PC-9 (cell line): ENCODE measurements around the gene ITGB4. TPM values are rescaled to one million over a fixed set of nuclear protein-coding genes. Genes with fewer than 3 reads are reported as not detected.

Experiments
- BruUV-seq: library from RNA; stranded (reverse); fragments of 400-500 nt; replicated peaks from 2 replicates; lab custom pipeline; 2021; lab: Mats Ljungman, UMichigan
- CTCF ChIA-PET: fragments of 300-600 bp; sonication (Branson Sonifier 250); formaldehyde crosslinking; loops from one replicate; lab custom pipeline; 2022; ENCODE audit warnings: antibody characterized with exemption; lab: Charles Lee
- POLR2A ChIA-PET: fragments of 300-600 bp; sonication (Branson Sonifier 250); formaldehyde crosslinking; loops from one replicate; lab custom pipeline; 2022; ENCODE audit warnings: antibody characterized with exemption; ENCODE audit not compliant: unreplicated experiment; lab: Charles Lee
- DNase-seq, 2 experiments: peaks; one replicate each; pipeline versions ENCODE4 v3.0.0 to v3.0.0-alpha.2; 2015 to 2022; ENCODE audit warnings: mixed read lengths in 1 of 2
- H2AFZ ChIP-seq: fragments of 200-600 bp; sonication (generic); 2 replicates; pipeline ENCODE4 v1.8.1; 2017; ENCODE audit warnings: antibody characterized with exemption
- H3F3A ChIP-seq: fragments of 200-600 bp; sonication (generic); 2 replicates; pipeline ENCODE4 v1.8.1; 2017; ENCODE audit warnings: antibody characterized with exemption, mild to moderate bottlenecking, low read depth; ENCODE audit not compliant: insufficient read depth
- H3K27ac ChIP-seq: fragments of 200-600 bp; sonication (generic); 2 replicates; pipeline ENCODE4 v1.6.1; 2016; ENCODE audit warnings: mixed run types
- H3K27me3 ChIP-seq: fragments of 200-600 bp; sonication (generic); 2 replicates; pipeline ENCODE4 v1.6.1; 2016; ENCODE audit warnings: low read depth, mixed run types; ENCODE audit not compliant: insufficient read depth
- H3K36me3 ChIP-seq: fragments of 200-600 bp; sonication (generic); 2 replicates; pipeline ENCODE4 v1.6.1; 2016; ENCODE audit warnings: low read depth, mixed run types
- H3K4me1 ChIP-seq: fragments of 200-600 bp; sonication (generic); replicated peaks from 2 replicates; pipeline ENCODE4 v1.6.1; 2016; ENCODE audit warnings: mixed run types; ENCODE audit not compliant: insufficient read depth
- H3K4me2 ChIP-seq: fragments of 200-600 bp; sonication (generic); 2 replicates; pipeline ENCODE4 v1.6.1; 2017; ENCODE audit warnings: mixed run types
- H3K4me3 ChIP-seq: fragments of 200-600 bp; sonication (generic); 2 replicates; pipeline ENCODE4 v1.6.1; 2016; ENCODE audit warnings: mixed run types
- H3K79me2 ChIP-seq: fragments of 200-600 bp; sonication (generic); 2 replicates; pipeline ENCODE4 v1.6.1; 2017; ENCODE audit warnings: low read depth, mixed run types
- H3K9me2 ChIP-seq: fragments of 200-600 bp; sonication (generic); 2 replicates; pipeline ENCODE4 v1.8.1; 2017; ENCODE audit warnings: mild to moderate bottlenecking; ENCODE audit not compliant: insufficient read depth
- H3K9me3 ChIP-seq: fragments of 200-600 bp; sonication (generic); 2 replicates; pipeline ENCODE4 v1.8.1; 2016; ENCODE audit warnings: low read depth; ENCODE audit not compliant: insufficient read depth
- H4K20me1 ChIP-seq: fragments of 200-600 bp; sonication (generic); 2 replicates; pipeline ENCODE4 v1.8.1; 2017; ENCODE audit not compliant: insufficient read depth
- CTCF ChIP-seq: fragments of 200-600 bp; sonication (generic); conservative IDR thresholded peaks from 2 replicates; pipeline ENCODE4 v1.6.1; 2017; ENCODE audit warnings: mixed run types, antibody characterized with exemption, mild to moderate bottlenecking, moderate library complexity
- EZH2 ChIP-seq: fragments of 200-600 bp; sonication (generic); IDR thresholded peaks from 2 replicates; pipeline ENCODE4 v1.8.0; 2017; ENCODE audit warnings: antibody characterized with exemption, low read depth
- intact Hi-C: fragments of 100-400 bp; cut with micrococcal nuclease; formaldehyde crosslinking; loops from one replicate; pipeline ENCODE4 v1.10.0; 2022; ENCODE audit not compliant: unreplicated experiment
- total RNA-seq: library from RNA; stranded (reverse); gene quantifications from 2 replicates; pipeline ENCODE4 v1.2.3, GENCODE V29; 2021

Gene ITGB4
- total RNA-seq, 1 experiment from 2014 or later = 461 TPM

GRCh38 chr17:75738218-75738802, 17.1 kb downstream of the ITGB4 start:
- BruUV-seq = no TSS peak
- no peak overlapping the region for H3K4me3 ChIP-seq
- no peaks in the 10 kb centered on the region for H3K27me3 ChIP-seq
- no peak for TF ChIP-seq EZH2
- no peak for TF ChIP-seq CTCF
- H2AFZ ChIP-seq = no peak overlapping the region
- CTCF ChIA-PET = interaction anchor here (0.6 to 1.1 kb wide), 4 partner anchors 8 to 313 kb away, joined by 3 to 4 read pairs (median 4); no protein-coding TSS in a partner anchor
- no peak overlapping the region for H3K4me2 ChIP-seq
- no peaks in the 10 kb centered on the region for H3K9me3 ChIP-seq
- peaks cover 5% of the 10 kb centered on the region for H4K20me1 ChIP-seq
- intact Hi-C loops = no loop called here
- no peak for DNase-seq
- no peaks in the 10 kb centered on the region for H3K9me2 ChIP-seq
- H3K36me3 ChIP-seq = 0 out of 2 replicates have a peak, but pooled peaks cover 4% of the 10 kb centered on the region
- H3K79me2 ChIP-seq = no peaks in the 10 kb centered on the region
- no peak overlapping the region for H3K27ac ChIP-seq
- POLR2A ChIA-PET = interaction anchor here (0.6 kb wide), 2 partner anchors 24 to 1062 kb away, joined by 5 to 19 read pairs; no protein-coding TSS in a partner anchor
- H3F3A ChIP-seq = peaks cover 17% of the 10 kb centered on the region
- H3K4me1 ChIP-seq = no peaks in the 10 kb centered on the region

GRCh38 chr17:75739174-75739573, 17.9 kb downstream of the ITGB4 start:
- no peaks in the 10 kb centered on the region for H3K4me1 ChIP-seq
- no peak overlapping the region for H3K27ac ChIP-seq
- intact Hi-C loops = no loop called here
- H2AFZ ChIP-seq = no peak overlapping the region
- ChIA-PET CTCF (interaction anchor here (1.1 kb wide), 1 partner anchor 59 kb away, joined by 3 read pairs; no protein-coding TSS in a partner anchor), POLR2A (no interaction called here)
- no peaks in the 10 kb centered on the region for H3K9me2 ChIP-seq
- no peak overlapping the region for H3K4me3 ChIP-seq
- no peaks in the 10 kb centered on the region for H3K27me3 ChIP-seq
- peaks cover 20% of the 10 kb centered on the region for H3F3A ChIP-seq
- no peaks in the 10 kb centered on the region for H3K79me2 ChIP-seq
- H3K9me3 ChIP-seq = no peaks in the 10 kb centered on the region
- peaks cover 6% of the 10 kb centered on the region for H4K20me1 ChIP-seq
- H3K4me2 ChIP-seq = no peak overlapping the region
- no peak for DNase-seq
- H3K36me3 ChIP-seq = 0 out of 2 replicates have a peak, but pooled peaks cover 4% of the 10 kb centered on the region
- no peak for TF ChIP-seq CTCF
- TF ChIP-seq EZH2 = no peak
- BruUV-seq = no TSS peak

- Histone ChIP-seq H3K9me3 (no peaks in the 10 kb centered on the region), H3K4me1 (no peaks in the 10 kb centered on the region), H3K79me2 (no peaks in the 10 kb centered on the region), H3K36me3 (peaks cover 6% of the 10 kb centered on the region; the same call in 1 of the 2 replicates), H2AFZ (no peak overlapping the region), H4K20me1 (peaks cover 6% of the 10 kb centered on the region), H3K4me2 (no peak overlapping the region), H3F3A (peaks cover 22% of the 10 kb centered on the region), H3K27ac (no peak overlapping the region), H3K4me3 (no peak overlapping the region), H3K27me3 (no peaks in the 10 kb centered on the region), H3K9me2 (no peaks in the 10 kb centered on the region)
- no peak for TF ChIP-seq EZH2
- intact Hi-C loops = no loop called here
- no TSS peak for BruUV-seq
- CTCF ChIA-PET = no interaction called here
- DNase-seq = no peak
- POLR2A ChIA-PET = no interaction called here
These were observed 18.5 kb downstream of the ITGB4 start for GRCh38 chr17:75739801-75740200.
